HEK293 (cell line): Measurements from ENCODE around the gene TMEM62.

Source experiments
- FEZF1 ChIP-seq: fragments of 450-650 bp; formaldehyde crosslinking; IDR thresholded peaks from 2 replicates; pipeline ENCODE4 v1.5.1; 2016; ENCODE audit warnings: missing biosample characterization, missing genetic modification characterization
- ZNF140 ChIP-seq: fragments of 450-650 bp; formaldehyde crosslinking; IDR thresholded peaks from 2 replicates; pipeline ENCODE4 v1.5.1; 2016; ENCODE audit warnings: missing biosample characterization, missing genetic modification characterization
- ZNF19 ChIP-seq: fragments of 450-650 bp; formaldehyde crosslinking; IDR thresholded peaks from 2 replicates; pipeline ENCODE4; 2016; ENCODE audit warnings: missing biosample characterization, missing genetic modification characterization, low read depth
- ZNF707 ChIP-seq: fragments of 450-650 bp; formaldehyde crosslinking; IDR thresholded peaks from 2 replicates; pipeline ENCODE4 v1.5.1; 2016; ENCODE audit warnings: missing biosample characterization, missing genetic modification characterization
- ZSCAN30 ChIP-seq: fragments of 450-650 bp; IDR thresholded peaks from 2 replicates; pipeline ENCODE4 v1.5.1; 2018; ENCODE audit warnings: missing biosample characterization, mild to moderate bottlenecking, missing genetic modification characterization, moderate library complexity
- TF ChIP-seq, protein P1 (sequence below): fragments of 450-650 bp; formaldehyde crosslinking; conservative IDR thresholded peaks from 2 replicates; pipeline ENCODE4 v1.5.1; 2016; ENCODE audit warnings: low read depth, missing biosample characterization, missing genetic modification characterization
- TF ChIP-seq, protein P2 (sequence below): fragments of 450-650 bp; formaldehyde crosslinking; IDR thresholded peaks from 2 replicates; pipeline ENCODE4 v1.5.1; 2016; ENCODE audit warnings: missing biosample characterization, missing genetic modification characterization
- TF ChIP-seq, protein P3 (sequence below): fragments of 450-650 bp; formaldehyde crosslinking; IDR thresholded peaks from 2 replicates; pipeline ENCODE4 v1.5.1; 2016; ENCODE audit warnings: missing biosample characterization, missing genetic modification characterization, borderline replicate concordance
- TF ChIP-seq, protein P4 (sequence below): fragments of 450-650 bp; formaldehyde crosslinking; IDR thresholded peaks from 2 replicates; pipeline ENCODE4 v1.5.1; 2016; ENCODE audit warnings: missing biosample characterization, missing genetic modification characterization
- TF ChIP-seq, protein P5 (sequence below): fragments of 450-650 bp; formaldehyde crosslinking; IDR thresholded peaks from 2 replicates; pipeline ENCODE4 v1.5.1; 2016; ENCODE audit warnings: missing biosample characterization, missing genetic modification characterization

DNA sequence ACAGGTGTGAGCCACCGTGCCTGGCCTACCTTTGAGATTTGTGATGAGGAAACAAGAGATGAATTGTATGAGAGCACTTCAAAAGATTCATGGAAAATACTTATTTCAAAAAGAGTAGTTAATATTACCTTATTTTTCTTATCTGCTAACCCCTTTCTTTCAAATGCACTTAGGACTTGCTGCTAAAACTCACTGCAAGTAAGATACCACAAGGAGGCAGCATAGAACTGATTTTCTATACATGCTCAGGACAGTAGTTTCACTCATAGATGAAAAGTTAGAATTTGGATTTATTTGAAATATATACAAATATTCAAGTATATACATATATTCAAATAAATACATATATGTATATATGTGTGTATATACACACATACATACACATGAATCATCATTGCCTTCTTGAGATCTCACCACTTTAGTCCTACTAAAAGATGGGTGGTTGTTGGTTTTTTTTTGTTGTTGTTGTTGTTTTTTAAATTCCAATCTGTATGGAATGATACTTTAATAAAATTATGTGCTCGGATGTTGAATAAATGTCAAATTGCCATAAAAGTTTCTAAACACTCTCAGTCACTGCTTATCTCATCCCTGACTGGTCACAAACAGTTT is 54.3 kb downstream of the TMEM62 start:
- TF ChIP-seq, protein P1, sequence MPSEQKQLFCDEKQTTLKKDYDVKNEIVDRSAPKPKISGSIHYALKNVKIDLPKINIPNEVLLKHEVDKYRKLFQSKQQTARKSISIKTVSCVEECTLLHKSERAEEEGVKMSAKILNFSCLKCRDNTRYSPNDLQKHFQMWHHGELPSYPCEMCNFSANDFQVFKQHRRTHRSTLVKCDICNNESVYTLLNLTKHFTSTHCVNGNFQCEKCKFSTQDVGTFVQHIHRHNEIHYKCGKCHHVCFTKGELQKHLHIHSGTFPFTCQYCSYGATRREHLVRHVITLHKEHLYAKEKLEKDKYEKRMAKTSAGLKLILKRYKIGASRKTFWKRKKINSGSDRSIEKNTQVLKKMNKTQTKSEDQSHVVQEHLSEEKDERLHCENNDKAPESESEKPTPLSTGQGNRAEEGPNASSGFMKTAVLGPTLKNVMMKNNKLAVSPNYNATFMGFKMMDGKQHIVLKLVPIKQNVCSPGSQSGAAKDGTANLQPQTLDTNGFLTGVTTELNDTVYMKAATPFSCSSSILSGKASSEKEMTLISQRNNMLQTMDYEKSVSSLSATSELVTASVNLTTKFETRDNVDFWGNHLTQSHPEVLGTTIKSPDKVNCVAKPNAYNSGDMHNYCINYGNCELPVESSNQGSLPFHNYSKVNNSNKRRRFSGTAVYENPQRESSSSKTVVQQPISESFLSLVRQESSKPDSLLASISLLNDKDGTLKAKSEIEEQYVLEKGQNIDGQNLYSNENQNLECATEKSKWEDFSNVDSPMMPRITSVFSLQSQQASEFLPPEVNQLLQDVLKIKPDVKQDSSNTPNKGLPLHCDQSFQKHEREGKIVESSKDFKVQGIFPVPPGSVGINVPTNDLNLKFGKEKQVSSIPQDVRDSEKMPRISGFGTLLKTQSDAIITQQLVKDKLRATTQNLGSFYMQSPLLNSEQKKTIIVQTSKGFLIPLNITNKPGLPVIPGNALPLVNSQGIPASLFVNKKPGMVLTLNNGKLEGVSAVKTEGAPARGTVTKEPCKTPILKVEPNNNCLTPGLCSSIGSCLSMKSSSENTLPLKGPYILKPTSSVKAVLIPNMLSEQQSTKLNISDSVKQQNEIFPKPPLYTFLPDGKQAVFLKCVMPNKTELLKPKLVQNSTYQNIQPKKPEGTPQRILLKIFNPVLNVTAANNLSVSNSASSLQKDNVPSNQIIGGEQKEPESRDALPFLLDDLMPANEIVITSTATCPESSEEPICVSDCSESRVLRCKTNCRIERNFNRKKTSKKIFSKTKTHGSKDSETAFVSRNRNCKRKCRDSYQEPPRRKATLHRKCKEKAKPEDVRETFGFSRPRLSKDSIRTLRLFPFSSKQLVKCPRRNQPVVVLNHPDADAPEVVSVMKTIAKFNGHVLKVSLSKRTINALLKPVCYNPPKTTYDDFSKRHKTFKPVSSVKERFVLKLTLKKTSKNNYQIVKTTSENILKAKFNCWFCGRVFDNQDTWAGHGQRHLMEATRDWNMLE: no peak
- TF ChIP-seq, protein P2, sequence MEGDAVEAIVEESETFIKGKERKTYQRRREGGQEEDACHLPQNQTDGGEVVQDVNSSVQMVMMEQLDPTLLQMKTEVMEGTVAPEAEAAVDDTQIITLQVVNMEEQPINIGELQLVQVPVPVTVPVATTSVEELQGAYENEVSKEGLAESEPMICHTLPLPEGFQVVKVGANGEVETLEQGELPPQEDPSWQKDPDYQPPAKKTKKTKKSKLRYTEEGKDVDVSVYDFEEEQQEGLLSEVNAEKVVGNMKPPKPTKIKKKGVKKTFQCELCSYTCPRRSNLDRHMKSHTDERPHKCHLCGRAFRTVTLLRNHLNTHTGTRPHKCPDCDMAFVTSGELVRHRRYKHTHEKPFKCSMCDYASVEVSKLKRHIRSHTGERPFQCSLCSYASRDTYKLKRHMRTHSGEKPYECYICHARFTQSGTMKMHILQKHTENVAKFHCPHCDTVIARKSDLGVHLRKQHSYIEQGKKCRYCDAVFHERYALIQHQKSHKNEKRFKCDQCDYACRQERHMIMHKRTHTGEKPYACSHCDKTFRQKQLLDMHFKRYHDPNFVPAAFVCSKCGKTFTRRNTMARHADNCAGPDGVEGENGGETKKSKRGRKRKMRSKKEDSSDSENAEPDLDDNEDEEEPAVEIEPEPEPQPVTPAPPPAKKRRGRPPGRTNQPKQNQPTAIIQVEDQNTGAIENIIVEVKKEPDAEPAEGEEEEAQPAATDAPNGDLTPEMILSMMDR (tag by site-specific recombination): no peak
- TF ChIP-seq ZNF19 (tag by site-specific recombination): no peak
- TF ChIP-seq ZNF707: no peak
- no peak for TF ChIP-seq FEZF1 (tag by site-specific recombination)
- TF ChIP-seq, protein P3, sequence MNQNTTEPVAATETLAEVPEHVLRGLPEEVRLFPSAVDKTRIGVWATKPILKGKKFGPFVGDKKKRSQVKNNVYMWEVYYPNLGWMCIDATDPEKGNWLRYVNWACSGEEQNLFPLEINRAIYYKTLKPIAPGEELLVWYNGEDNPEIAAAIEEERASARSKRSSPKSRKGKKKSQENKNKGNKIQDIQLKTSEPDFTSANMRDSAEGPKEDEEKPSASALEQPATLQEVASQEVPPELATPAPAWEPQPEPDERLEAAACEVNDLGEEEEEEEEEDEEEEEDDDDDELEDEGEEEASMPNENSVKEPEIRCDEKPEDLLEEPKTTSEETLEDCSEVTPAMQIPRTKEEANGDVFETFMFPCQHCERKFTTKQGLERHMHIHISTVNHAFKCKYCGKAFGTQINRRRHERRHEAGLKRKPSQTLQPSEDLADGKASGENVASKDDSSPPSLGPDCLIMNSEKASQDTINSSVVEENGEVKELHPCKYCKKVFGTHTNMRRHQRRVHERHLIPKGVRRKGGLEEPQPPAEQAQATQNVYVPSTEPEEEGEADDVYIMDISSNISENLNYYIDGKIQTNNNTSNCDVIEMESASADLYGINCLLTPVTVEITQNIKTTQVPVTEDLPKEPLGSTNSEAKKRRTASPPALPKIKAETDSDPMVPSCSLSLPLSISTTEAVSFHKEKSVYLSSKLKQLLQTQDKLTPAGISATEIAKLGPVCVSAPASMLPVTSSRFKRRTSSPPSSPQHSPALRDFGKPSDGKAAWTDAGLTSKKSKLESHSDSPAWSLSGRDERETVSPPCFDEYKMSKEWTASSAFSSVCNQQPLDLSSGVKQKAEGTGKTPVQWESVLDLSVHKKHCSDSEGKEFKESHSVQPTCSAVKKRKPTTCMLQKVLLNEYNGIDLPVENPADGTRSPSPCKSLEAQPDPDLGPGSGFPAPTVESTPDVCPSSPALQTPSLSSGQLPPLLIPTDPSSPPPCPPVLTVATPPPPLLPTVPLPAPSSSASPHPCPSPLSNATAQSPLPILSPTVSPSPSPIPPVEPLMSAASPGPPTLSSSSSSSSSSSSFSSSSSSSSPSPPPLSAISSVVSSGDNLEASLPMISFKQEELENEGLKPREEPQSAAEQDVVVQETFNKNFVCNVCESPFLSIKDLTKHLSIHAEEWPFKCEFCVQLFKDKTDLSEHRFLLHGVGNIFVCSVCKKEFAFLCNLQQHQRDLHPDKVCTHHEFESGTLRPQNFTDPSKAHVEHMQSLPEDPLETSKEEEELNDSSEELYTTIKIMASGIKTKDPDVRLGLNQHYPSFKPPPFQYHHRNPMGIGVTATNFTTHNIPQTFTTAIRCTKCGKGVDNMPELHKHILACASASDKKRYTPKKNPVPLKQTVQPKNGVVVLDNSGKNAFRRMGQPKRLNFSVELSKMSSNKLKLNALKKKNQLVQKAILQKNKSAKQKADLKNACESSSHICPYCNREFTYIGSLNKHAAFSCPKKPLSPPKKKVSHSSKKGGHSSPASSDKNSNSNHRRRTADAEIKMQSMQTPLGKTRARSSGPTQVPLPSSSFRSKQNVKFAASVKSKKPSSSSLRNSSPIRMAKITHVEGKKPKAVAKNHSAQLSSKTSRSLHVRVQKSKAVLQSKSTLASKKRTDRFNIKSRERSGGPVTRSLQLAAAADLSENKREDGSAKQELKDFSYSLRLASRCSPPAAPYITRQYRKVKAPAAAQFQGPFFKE (tag by site-specific recombination): no peak
- TF ChIP-seq, protein P4, sequence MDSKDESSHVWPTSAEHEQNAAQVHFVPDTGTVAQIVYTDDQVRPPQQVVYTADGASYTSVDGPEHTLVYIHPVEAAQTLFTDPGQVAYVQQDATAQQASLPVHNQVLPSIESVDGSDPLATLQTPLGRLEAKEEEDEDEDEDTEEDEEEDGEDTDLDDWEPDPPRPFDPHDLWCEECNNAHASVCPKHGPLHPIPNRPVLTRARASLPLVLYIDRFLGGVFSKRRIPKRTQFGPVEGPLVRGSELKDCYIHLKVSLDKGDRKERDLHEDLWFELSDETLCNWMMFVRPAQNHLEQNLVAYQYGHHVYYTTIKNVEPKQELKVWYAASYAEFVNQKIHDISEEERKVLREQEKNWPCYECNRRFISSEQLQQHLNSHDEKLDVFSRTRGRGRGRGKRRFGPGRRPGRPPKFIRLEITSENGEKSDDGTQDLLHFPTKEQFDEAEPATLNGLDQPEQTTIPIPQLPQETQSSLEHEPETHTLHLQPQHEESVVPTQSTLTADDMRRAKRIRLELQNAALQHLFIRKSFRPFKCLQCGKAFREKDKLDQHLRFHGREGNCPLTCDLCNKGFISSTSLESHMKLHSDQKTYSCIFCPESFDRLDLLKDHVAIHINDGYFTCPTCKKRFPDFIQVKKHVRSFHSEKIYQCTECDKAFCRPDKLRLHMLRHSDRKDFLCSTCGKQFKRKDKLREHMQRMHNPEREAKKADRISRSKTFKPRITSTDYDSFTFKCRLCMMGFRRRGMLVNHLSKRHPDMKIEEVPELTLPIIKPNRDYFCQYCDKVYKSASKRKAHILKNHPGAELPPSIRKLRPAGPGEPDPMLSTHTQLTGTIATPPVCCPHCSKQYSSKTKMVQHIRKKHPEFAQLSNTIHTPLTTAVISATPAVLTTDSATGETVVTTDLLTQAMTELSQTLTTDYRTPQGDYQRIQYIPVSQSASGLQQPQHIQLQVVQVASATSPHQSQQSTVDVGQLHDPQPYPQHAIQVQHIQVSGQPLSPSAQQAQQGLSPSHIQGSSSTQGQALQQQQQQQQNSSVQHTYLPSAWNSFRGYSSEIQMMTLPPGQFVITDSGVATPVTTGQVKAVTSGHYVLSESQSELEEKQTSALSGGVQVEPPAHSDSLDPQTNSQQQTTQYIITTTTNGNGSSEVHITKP: no peak
- no peak for TF ChIP-seq ZSCAN30 (tag by site-specific recombination)
- TF ChIP-seq, protein P5, sequence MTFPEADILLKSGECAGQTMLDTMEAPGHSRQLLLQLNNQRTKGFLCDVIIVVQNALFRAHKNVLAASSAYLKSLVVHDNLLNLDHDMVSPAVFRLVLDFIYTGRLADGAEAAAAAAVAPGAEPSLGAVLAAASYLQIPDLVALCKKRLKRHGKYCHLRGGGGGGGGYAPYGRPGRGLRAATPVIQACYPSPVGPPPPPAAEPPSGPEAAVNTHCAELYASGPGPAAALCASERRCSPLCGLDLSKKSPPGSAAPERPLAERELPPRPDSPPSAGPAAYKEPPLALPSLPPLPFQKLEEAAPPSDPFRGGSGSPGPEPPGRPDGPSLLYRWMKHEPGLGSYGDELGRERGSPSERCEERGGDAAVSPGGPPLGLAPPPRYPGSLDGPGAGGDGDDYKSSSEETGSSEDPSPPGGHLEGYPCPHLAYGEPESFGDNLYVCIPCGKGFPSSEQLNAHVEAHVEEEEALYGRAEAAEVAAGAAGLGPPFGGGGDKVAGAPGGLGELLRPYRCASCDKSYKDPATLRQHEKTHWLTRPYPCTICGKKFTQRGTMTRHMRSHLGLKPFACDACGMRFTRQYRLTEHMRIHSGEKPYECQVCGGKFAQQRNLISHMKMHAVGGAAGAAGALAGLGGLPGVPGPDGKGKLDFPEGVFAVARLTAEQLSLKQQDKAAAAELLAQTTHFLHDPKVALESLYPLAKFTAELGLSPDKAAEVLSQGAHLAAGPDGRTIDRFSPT (tag by site-specific recombination): no peak
- TF ChIP-seq ZNF140 (tag by site-specific recombination): no peak
